SKM-1 (cell line): ENCODE measurements around the gene NOTCH1.

ENCODE experiments used
- DNase-seq: peaks from one replicate; lab custom pipeline; 2025; ENCODE audit not compliant: unreplicated experiment; lab: John Stamatoyannopoulos, UW

The NOTCH1 gene

GRCh38 chr9:136486823-136487620, 58.8 kb downstream of the NOTCH1 start:
- no peak for DNase-seq

GRCh38 chr9:136486131-136486530, 59.7 kb downstream of the NOTCH1 start:
- no peak for DNase-seq

GRCh38 chr9:136485049-136486045, 60.5 kb downstream of the NOTCH1 start:
- DNase-seq = peak; percentile 70

- DNase-seq = no peak
These were observed 61.4 kb downstream of the NOTCH1 start for GRCh38 chr9:136484153-136485048.

- DNase-seq = peak; percentile 59
These were observed 62.2 kb downstream of the NOTCH1 start for GRCh38 chr9:136483589-136484152.

GRCh38 chr9:136482793-136483588, 62.9 kb downstream of the NOTCH1 start, which contains the start of gene SEC16A:
Gene SEC16A, minus strand, starts transcription at chr9:136483040. Its CDS starts 5,425 bp downstream, at chr9:136477615.
- DNase-seq = peak; percentile 91

- no peak for DNase-seq
These were observed 63.6 kb downstream of the NOTCH1 start for GRCh38 chr9:136482046-136482792.

GRCh38 chr9:136481558-136481957, 64.3 kb downstream of the NOTCH1 start:
- no peak for DNase-seq

GRCh38 chr9:136476369-136477150, 69.3 kb downstream of the NOTCH1 start:
- no peak for DNase-seq

- no peak for DNase-seq
These were observed 70.6 kb downstream of the NOTCH1 start for GRCh38 chr9:136474974-136475865.

- no peak for DNase-seq
These were observed 71.7 kb downstream of the NOTCH1 start for GRCh38 chr9:136474021-136474640.

- no peak for DNase-seq
These were observed 72.5 kb downstream of the NOTCH1 start for GRCh38 chr9:136473354-136473721.

- no peak for DNase-seq
These were observed 73.1 kb downstream of the NOTCH1 start for GRCh38 chr9:136472640-136473353.

- DNase-seq = no peak
These were observed 73.9 kb downstream of the NOTCH1 start for GRCh38 chr9:136471802-136472487.

- no peak for DNase-seq
These were observed 74.9 kb downstream of the NOTCH1 start for GRCh38 chr9:136470792-136471469.
